Measurements from ENCODE around the gene TMTC4.
"Not testable (repeated sequence)": the region's sequence is repeated elsewhere in the genome, so short reads cannot be mapped to it uniquely, and the experiment has no call there.

TMTC4 gene

GRCh38 chr13:100619940-100620339, 54.7 kb downstream of the TMTC4 start:
- no peak for FAIRE-seq

- FAIRE-seq = not testable (repeated sequence)
These were observed 55.7 kb downstream of the TMTC4 start for GRCh38 chr13:100618897-100619296.

GRCh38 chr13:100613031-100613430, 61.6 kb downstream of the TMTC4 start:
- no peak for FAIRE-seq

- FAIRE-seq = no peak
These were observed 62.7 kb downstream of the TMTC4 start for GRCh38 chr13:100611678-100612492.

GRCh38 chr13:100610391-100611347, 63.9 kb downstream of the TMTC4 start:
- FAIRE-seq = no peak

- FAIRE-seq = no peak
These were observed 65.7 kb downstream of the TMTC4 start for GRCh38 chr13:100608906-100609305.

- FAIRE-seq = no peak
These were observed 66.1 kb downstream of the TMTC4 start for GRCh38 chr13:100608489-100608888.

GRCh38 chr13:100604918-100605710, 69.5 kb downstream of the TMTC4 start:
- FAIRE-seq = no peak

GRCh38 chr13:100602493-100603111, 72.0 kb downstream of the TMTC4 start:
- no peak for FAIRE-seq

GRCh38 chr13:100601716-100602115, 72.9 kb downstream of the TMTC4 start:
- no peak for FAIRE-seq

- no peak for FAIRE-seq
These were observed 73.7 kb downstream of the TMTC4 start for GRCh38 chr13:100600915-100601314.

GRCh38 chr13:100600461-100600860, 74.1 kb downstream of the TMTC4 start:
- no peak for FAIRE-seq

- no peak for FAIRE-seq
These were observed 77.3 kb downstream of the TMTC4 start for GRCh38 chr13:100597253-100597652.

- FAIRE-seq = no peak
These were observed 78.1 kb downstream of the TMTC4 start for GRCh38 chr13:100596516-100596915.

GRCh38 chr13:100594731-100595130, 79.9 kb downstream of the TMTC4 start:
- FAIRE-seq = no peak

GRCh38 chr13:100594255-100594654, 80.3 kb downstream of the TMTC4 start:
- no peak for FAIRE-seq

- FAIRE-seq = no peak
These were observed 85.3 kb downstream of the TMTC4 start for GRCh38 chr13:100589178-100589725.

- no peak for FAIRE-seq
These were observed 86.0 kb downstream of the TMTC4 start, which contains the start of gene GGACT for GRCh38 chr13:100588331-100589177. GGACT (minus strand) TSS chr13:100588789; CDS start chr13:100532591, 56,198 bp downstream.

GRCh38 chr13:100584896-100585295, 89.7 kb downstream of the TMTC4 start:
- no peak for FAIRE-seq

GRCh38 chr13:100581504-100581903, 93.1 kb downstream of the TMTC4 start:
- no peak for FAIRE-seq

GRCh38 chr13:100581030-100581429, 93.6 kb downstream of the TMTC4 start:
- no peak for FAIRE-seq

Measured in TTC549 (cell line).